ENCODE results near the gene C4orf46.
"Not testable (repeated sequence)": the region's sequence is repeated elsewhere in the genome, so short reads cannot be mapped to it uniquely, and the experiment has no call there.

C4orf46 gene

GRCh38 chr4:158671665-158671914, at the start of gene C4orf46:
Gene C4orf46, minus strand, starts transcription at chr4:158671887. Its CDS starts 86 bp downstream, at chr4:158671801.
- no peak for DNase-seq

- no peak for DNase-seq
Observed at GRCh38 chr4:158715802-158716201, 44.1 kb upstream of the C4orf46 start.

GRCh38 chr4:158714937-158715336, 43.2 kb upstream of the C4orf46 start:
- no peak for DNase-seq

- DNase-seq = not testable (repeated sequence)
Observed at GRCh38 chr4:158712622-158713021, 40.9 kb upstream of the C4orf46 start.

- DNase-seq = peak in 1 of 2 donors; percentile 10
Observed at GRCh38 chr4:158710814-158711213, 39.1 kb upstream of the C4orf46 start.

GRCh38 chr4:158704274-158704673, 32.6 kb upstream of the C4orf46 start:
- no peak for DNase-seq

GRCh38 chr4:158688813-158689212, 17.1 kb upstream of the C4orf46 start:
- no peak for DNase-seq

- DNase-seq = no peak
Observed at GRCh38 chr4:158682066-158682465, 10.4 kb upstream of the C4orf46 start.

- no peak for DNase-seq
Observed at GRCh38 chr4:158681629-158682028, 9.9 kb upstream of the C4orf46 start.

GRCh38 chr4:158678767-158679166, 7.1 kb upstream of the C4orf46 start:
- no peak for DNase-seq

- no peak for DNase-seq
Observed at GRCh38 chr4:158676076-158676475, 4.4 kb upstream of the C4orf46 start.

- no peak for DNase-seq
Observed at GRCh38 chr4:158673633-158674032, 1.9 kb upstream of the C4orf46 start.

GRCh38 chr4:158671915-158672806, 474 bp upstream of the C4orf46 start, which contains the start of gene ETFDH:
Gene ETFDH, plus strand, starts transcription at chr4:158672296. Its CDS starts 161 bp downstream, at chr4:158672457.
- DNase-seq = peak; percentile 99

GRCh38 chr4:158670975-158671664, 567 bp downstream of the C4orf46 start:
- peak; percentile 35 to 67 for DNase-seq

- no peak for DNase-seq
Observed at GRCh38 chr4:158669310-158669709, 2.4 kb downstream of the C4orf46 start.

GRCh38 chr4:158667651-158668198, 4.0 kb downstream of the C4orf46 start:
- DNase-seq = peak; percentile 3 to 46

- DNase-seq = no peak
Observed at GRCh38 chr4:158666892-158667291, 4.8 kb downstream of the C4orf46 start.

GRCh38 chr4:158664806-158665205, 6.9 kb downstream of the C4orf46 start:
- no peak for DNase-seq

GRCh38 chr4:158663707-158664625, 7.7 kb downstream of the C4orf46 start:
- DNase-seq = not testable (repeated sequence)

GRCh38 chr4:158663255-158663654, 8.4 kb downstream of the C4orf46 start:
- DNase-seq = not testable (repeated sequence)

GRCh38 chr4:158657291-158657690, 14.4 kb downstream of the C4orf46 start:
- no peak for DNase-seq

GRCh38 chr4:158656439-158656838, 15.2 kb downstream of the C4orf46 start:
- no peak for DNase-seq

- no peak for DNase-seq
Observed at GRCh38 chr4:158652920-158653319, 18.8 kb downstream of the C4orf46 start.
